DMS53 treated with DMSO at 0.1 percent for 48 hours (cell line): ENCODE measurements around the gene CES5A.
"Not testable (repeated sequence)": the region's sequence is repeated elsewhere in the genome, so short reads cannot be mapped to it uniquely, and the experiment has no call there.

ENCODE experiments used
- DNase-seq: peaks from one replicate; lab custom pipeline; 2025; ENCODE audit not compliant: unreplicated experiment; lab: John Stamatoyannopoulos, UW

Gene CES5A

DNA sequence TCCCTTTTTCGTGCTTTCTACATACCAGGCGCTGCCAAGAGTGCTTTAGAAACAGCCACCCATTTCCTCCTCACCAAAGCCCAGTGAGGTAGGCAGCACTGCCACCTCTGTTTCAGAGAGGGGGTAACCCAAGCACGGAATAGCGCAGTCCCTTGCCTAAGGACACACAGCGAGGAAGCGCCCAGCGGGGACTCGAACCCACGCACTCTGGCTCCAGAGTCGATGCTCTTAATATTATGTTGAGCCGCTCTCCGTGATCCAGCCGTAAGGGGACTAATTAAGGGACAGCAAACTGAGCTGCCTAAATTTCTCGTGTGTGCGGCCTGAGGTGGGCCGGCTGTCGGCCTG is 42.8 kb downstream of the CES5A start:
- no peak for DNase-seq

DNA sequence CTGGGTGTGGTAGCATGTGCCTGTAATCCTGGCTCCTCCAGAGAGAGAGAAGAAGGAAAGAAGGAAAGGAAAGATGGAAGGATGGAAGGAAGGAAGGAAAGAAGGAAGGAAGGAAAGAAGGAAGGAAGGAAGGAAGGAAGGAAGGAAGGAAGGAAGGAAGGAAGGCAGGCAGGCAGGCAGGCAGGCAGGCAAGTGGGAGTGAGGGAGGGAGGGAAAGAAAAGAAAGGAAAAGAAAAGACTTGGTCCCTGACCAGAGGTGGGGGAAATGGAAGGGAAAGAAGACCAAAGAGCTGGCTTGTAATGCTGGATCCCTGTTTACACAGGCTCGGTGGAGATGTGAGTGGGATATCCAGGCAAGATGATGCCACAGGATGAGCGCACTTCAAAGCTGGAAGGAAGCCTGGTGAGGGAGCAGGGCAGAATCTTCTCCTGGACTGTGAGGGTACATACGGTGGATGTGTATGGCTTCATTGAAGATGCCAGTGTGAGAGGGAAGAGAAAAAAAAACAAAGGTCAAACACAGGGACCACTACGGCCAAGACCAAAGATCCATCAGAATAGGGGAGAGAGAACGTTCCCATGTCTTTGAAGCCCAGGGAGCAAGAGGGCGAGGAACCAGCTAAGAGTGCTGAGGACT is 44.4 kb downstream of the CES5A start:
- DNase-seq: no peak

DNA sequence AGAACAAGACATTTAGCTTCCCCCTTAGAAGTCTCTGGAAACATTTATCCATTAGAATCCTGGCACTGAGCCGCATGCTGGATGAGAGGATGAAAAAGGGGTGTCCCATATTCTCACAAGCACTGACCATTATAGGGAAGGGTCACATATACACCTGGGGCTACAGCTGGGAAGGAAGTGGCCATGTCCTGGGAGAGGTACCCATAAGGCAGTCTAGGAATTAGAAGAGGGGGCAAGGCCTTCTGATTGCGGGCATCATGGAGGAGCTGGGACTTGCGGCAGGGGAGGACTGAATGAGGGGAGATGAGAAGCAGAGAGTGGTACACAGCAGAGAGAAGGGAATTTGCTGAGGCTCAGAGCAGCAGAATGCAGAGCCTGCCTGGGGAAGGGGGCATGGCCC is 45.9 kb downstream of the CES5A start:
- DNase-seq: not testable (repeated sequence)

DNA sequence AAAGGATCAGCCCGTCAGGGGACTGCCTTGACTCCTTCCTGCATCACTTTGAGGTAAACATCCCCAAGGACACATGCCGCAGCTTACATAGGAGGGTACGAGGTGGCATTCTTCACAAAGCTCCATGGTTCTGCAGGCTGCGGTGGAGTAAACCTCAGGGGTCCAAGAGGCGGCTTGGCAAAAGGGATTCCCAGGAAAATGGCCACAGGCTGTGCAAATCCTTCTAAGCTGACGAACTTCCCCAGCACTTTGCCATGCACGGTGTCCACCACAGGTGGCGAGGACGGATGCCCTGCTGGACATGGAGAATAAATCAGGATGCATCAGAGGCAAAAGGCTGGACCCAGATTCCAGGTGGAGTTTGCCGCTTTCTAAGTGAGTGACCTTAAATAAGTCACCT is 46.5 kb downstream of the CES5A start:
- DNase-seq: no peak

DNA sequence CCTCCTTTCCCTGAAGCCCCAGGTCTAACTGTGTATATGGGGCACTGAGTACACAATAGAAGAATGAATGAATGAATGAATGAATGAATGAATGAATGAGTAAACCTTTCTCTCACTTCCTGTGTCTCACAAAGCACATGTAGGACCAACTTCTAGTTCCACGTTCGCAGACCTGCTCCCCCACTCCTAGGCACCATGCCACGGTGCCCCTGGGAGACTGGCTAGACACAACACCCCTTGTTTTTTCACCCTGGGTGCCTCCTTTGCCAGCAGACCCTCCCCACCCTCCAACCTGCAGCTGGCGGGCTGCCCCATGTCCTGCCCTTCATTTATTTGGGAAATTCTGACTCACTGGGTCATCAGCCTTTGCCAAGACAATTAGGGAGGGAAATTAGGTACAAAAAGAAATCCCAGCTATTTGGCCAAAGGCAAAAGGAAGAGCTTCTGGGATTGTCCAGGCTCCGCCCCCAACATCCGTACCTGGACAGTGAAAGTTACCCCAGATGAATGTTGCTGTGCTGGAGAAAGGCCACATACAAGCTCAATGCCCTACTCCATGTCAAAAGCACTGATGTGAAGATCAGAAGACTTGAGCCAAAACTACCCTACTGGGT is 50.0 kb downstream of the CES5A start:
- DNase-seq: no peak

DNA sequence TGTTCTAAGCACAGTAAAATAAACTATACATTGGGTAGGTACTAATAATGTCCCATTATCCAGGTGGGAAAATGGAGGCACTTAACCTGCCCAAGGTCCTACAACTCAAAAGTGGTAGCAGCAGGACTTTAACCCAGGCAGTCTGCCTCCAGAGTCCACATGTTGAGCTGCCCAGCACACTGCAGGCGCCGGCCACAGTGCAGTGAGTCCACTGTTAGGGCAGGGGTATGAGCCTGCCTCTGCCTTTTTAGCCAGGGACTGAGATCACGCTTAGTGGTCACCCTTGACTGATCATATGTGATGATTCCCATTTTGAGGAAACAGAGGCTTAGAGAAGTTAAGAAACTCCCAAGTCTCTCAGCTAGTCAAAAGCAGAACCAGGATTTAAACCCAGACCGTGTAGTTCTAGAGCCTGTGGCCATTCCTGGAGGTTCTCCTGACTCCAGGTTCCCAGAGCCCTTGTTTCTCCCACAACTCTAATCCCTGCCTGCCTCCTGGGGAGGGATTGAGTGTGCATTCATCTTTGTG is 50.6 kb downstream of the CES5A start:
- DNase-seq: no peak

DNA sequence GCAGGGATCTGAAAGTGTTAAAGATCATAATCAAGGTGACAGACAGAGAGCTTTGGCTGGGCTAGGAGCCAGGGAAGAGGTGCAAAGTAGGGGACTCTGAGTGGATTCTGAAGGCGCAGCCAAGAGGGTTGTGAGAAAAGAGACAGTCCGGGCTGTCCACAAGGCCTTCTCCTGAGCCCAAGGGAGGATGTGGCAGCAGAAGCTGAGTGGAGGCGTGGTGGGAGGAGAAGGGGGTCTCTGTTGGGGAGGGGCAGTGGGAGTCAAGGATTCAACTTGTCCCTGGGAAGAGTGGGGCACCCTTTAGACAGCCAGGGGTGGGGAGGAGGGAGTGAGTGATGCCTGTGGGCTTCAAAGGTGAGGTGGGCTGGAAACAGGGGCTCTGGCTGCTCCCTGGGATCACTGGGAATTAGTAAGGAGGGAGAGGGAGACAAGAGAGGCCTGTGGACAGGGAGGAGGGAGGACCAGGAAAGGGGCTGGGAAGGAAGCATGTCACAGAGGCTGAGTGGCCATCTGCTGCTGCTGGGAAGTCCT is 52.8 kb downstream of the CES5A start:
- no peak for DNase-seq

DNA sequence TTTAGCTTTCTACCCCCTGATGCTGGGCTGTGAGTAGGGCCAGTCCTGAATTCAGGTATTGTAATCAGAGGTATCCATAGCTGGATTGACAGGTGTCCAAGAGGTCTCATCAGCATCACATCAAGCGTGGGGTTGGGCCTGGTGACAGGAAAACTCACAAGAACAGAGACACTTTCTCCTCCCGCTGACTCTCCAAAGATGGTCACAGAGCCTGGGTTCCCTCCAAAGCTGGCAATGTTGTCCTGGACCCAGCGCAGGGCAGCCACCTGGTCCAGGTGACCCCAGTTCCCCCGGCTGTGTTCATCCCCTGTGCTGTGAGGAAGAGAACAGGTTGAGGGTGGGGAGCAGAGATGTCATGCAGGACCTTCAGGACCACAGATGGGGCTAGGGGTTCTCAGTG is 54.0 kb downstream of the CES5A start:
- no peak for DNase-seq

DNA sequence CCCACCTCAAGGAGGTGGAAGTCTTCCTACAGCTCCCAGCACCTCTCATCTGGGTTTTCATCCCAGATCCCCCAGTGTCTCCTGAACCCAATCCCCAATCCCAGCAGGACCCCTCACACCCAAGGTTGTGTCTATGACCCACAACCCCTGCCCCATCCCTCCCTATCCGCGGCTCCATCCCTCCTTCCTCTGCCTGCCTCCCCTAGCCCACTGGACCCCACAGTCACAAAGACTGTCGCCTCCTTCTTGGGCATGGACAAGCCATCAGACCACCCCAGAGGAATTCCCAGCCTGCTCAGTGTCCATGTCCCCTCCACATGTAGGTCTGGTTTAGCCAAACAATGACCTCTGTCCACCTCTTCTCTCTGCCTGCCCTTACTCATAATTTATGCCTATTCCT is 54.6 kb downstream of the CES5A start:
- DNase-seq: no peak

DNA sequence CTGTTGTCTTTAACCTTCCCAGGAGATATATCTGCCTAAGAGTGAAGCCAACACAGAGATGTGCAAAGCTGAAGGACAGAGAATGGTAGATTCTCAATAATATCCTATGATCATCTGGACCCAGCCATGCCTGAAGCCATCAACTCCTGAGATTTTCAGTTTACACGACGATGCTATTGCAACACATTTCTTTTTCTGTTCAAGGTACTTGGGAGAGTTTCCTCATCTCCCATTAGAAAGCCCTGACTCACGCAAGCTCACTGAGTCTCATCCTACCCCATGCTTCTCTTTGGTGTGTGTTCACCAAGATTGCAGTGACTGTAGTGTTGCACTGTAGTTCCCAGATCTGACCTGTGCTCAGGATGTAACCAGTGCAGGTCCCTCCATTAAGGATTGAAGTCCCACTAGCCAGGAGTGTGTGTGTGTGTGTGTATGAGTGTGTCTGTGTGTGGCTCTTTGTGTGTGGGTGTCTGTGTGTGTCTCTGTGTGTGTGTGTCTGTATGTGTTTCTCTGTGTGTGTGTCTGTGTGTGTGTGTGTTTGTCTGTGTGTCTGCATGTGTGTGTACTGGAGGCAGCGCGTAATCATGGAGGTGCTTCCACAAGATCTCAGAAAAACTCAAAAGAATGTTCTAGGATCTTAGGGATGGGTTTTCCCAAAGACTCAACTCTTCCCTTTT is 57.8 kb downstream of the CES5A start:
- no peak for DNase-seq

DNA sequence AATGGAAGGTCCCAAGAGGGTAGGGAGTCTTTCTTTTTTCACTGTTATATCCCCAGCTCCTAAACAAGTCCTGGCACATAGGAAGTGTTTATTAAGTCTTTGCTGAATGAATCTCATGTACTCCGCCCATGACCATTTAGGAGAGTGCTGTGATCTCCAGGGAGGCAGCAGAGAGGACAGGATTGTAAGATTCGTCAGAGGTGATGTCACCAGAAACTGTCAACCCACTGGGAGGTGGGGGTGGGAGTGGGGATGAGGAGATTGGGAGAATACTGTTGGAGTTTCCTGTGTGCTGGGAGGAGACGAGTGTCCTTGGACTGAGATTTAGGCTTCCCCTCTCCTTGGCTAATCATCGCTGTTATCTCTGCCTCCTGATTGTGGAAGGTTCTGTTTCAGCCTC is 59.0 kb downstream of the CES5A start:
- DNase-seq: not testable (repeated sequence)

DNA sequence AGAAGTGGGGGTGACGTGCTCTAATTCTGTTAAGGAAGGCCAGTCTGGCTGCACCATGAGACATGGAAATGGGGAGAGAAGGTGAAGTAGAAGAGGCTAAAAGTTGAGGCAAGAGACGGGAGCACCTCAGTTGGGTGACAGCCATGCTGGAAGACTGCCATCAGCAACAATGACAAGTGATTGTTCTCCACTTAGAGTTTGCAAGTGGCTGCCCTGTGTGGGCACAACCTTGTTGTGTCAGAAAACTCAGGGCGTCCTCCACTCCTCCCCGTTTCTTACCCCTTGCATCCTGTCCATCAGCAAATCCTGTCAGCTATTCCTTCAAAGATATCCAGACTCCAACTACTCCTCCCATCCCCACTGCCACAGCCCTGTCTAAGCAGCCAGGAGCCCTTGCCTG is 59.9 kb downstream of the CES5A start:
- no peak for DNase-seq

DNA sequence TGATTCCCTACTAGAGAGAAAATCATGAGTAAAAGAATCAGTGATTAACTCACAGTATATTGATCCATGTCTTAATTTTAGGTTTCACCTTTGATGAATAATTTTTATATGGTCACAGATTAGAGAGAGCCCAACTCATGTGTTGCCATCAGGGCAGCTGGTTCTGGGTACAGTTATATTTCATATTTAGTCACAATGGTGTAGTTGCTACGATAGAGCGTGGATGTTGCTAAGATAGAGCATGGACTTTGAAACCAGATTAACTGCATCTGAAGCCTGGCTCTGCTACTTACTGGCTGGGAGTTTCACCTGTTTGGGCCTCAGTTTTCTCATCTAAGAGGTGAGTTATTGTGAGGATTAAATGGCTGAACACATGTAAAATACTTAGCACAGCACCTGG is 61.0 kb downstream of the CES5A start:
- not testable (repeated sequence) for DNase-seq

DNA sequence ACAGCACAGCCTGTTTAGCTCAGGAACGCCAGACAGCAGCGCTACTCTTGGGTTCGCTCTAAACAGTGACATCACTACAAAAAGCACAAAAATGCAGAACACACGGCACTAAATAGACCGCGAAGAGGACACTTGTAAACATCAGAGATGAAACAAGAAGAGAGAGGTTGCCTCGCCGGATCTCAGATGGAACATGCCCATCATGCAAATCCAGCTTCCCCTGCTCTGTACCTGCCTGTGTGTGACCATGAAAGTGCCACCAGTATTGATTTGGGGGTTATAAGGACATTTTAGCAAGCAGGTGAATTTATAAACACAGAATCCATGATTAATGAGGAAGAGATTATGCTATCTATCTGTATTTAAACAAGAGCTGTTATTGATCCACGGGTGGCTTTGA is 61.4 kb downstream of the CES5A start:
- not testable (repeated sequence) for DNase-seq

DNA sequence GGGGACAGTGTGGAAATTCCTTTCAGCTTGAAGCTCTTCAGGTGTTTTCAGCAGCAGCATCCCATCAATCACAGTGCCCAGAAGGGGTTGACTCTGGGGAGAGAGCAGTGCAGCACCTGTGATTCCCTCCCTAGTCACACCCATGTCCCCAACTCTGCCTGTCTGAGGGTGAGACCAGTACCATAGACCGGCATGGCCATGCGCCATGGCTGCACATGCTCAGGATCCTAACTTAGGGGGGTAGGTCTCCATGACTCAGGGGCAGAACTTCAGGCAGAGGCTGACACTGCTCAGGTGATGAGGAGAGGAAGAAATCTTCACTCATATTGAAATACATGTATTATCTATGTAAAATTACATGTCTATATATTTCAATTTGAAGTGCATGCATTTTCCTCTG is 62.2 kb downstream of the CES5A start:
- no peak for DNase-seq

DNA sequence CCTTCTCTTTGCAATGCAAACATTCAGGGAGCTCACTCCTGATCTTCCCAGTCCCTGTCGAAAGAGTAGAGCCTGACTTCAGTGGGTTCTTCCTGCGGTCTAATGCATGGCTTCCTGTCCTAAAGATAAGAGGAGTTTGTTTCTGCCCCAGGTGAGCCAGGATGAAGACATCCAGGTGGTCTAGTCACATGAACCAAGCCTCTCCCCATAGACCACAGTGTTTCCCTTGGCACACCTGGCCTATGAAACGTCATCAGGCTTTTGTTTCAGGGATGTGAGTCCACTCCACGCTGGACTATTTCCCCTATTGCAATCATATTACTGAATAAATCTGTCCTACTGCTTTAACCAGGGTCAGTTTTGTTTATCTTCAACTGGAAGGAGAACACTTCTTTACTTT is 63.4 kb downstream of the CES5A start:
- no peak for DNase-seq

DNA sequence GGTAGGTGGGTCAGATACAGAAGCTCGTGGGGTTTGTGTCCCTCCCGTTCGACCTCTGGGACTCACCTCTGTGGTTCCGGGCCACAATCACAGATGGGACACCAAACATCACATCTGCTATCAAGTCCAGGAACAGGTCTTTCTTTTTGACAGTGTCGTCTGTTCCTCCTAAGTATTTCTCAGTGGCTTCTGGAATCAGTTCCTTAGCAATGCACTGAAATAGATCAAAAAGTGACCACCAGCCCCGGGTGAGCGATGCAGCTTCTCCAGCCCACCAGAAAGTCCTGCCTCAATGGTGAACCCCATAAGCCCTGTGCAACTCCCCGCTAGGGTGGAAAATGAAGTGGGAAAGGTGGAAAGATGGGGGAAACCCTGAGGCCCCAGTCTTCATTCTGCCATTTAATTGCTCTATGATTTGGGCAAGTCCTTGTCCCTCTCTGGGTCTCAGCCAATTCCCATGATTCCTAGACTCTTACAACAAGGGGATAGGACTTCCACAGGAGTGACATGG is 64.7 kb downstream of the CES5A start:
- no peak for DNase-seq

DNA sequence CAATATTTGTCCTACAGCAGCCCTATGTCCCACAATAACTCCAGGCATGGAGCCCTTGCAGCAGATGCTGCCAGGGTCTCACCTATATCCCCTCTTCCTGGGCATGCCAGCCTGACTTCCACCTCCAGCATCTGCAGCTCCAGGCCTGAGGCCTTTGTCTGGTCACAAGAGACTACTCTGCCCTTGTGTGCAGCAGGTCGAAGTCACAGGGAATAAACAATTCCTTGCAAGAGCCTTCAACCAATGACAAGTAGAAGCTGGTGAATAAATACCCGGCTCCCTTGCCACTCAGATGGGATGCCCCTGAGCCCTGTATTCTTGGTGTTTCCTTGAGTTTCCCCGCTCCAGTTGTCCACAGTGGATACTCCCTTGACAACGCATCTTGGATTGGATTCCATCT is 65.3 kb downstream of the CES5A start:
- no peak for DNase-seq

DNA sequence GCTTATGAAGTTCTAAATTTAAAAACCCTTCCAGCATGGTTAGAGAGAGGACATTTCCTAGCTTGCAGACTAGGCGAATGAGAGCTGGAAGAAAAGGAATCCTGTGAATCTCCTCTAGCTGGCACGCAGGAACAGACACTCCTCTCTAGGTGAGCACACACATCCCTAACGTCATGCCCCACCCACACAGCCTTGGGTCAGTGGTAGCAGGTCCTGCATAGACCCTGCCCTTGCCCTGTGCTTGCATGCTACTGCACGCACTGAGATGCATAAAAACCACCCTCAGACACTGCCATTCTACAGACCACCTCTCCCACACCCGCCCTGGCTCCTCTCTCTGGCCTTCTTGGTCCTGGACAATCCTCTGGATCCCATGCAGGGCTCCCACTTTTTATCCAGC is 65.8 kb downstream of the CES5A start:
- DNase-seq: no peak

DNA sequence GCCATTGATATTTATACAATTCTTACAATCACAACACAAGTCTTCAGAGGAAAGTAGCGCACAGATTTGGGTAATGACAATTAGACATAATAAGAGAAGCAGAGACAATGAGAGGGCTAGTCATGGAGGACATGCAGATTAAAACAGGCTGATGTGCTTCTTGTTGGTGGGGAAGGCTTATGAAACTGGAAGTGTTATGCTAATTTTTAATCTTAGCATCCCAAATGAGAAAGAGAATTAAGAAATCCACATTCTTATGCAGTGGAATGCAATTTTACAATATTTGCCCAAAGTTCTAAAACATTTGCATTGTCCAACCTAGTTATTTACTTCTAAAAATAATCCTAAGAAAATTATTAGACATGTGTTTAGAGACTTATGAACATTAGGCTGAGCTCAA is 66.9 kb downstream of the CES5A start:
- DNase-seq: not testable (repeated sequence)

DNA sequence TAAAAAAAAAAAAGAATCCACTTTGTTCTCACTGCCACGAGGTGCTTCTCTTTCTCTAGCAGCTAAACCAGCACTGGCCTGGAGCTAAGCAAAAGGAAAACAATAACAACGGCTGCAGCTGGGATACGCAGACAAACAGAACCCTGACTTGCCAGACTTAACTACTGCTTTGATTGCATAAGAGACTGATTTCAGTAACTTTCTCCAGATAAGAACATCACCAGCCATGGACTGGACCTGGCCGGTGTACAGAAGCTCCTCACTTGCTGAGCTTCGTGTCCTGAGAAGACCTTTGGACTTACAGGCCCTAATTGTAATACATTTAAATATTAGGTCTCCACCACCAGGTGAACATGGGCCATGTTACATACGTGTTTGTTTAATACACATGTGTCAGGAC is 70.1 kb downstream of the CES5A start:
- DNase-seq: not testable (repeated sequence)

DNA sequence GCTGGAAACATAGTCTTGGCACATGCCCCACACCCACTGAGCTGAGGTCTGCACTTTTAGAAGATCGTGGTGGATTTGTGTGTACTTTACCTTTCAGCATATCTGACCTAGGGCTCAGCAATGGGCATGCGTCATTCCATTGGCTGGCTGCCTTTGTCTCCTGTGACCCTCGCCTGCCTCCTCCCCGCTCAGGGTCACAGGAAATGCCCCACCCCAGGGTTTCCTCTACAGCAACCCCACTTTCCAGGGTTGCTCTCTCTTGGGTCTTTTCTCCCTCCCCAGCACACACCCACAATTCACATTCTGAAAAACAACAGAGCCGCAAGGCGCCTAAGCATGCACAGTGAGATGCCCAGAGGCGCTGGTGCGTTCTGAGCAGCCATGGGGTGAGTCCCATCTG is 71.5 kb downstream of the CES5A start:
- not testable (repeated sequence) for DNase-seq
